B cell (primary cell): ENCODE data around the gene PTPRM. TPM values are rescaled to one million over a fixed set of nuclear protein-coding genes. Genes with fewer than 3 reads are reported as not detected.

Source experiments
- ATAC-seq: fragments of 200-7000 bp; cut with Tn5 transposase; one replicate; pipeline ENCODE4 v1.10.0; 2021; ENCODE audit warnings: low read depth, mild to moderate bottlenecking, moderate number of reproducible peaks, moderate library complexity
- CTCF ChIA-PET: fragments of 350-600 bp; sonication (Branson Sonifier 250); formaldehyde crosslinking; loops from one replicate; lab custom pipeline; 2021; ENCODE audit warnings: antibody characterized with exemption, inconsistent platforms; lab: Charles Lee
- POLR2A ChIA-PET: fragments of 350-600 bp; sonication (Branson Sonifier 250); formaldehyde crosslinking; loops from one replicate; lab custom pipeline; 2021; ENCODE audit warnings: antibody characterized with exemption; lab: Charles Lee
- DNase-seq: peaks from one replicate; pipeline ENCODE4 v3.0.0; 2013
- H2AFZ ChIP-seq: 2 replicates; pipeline ENCODE4 v1.6.1; 2012; ENCODE audit warnings: mild to moderate bottlenecking, low read depth, low read length; ENCODE audit not compliant: insufficient read depth, poor library complexity, severe bottlenecking
- H3K27ac ChIP-seq, 2 donors: 1 replicate in 1 of 2; 2 replicates in 1 of 2; pipeline ENCODE4 v1.5.1; 2012 to 2013; ENCODE audit warnings: low read length in 2 of 2, mild to moderate bottlenecking in 2 of 2, moderate library complexity in 1 of 2
- H3K27me3 ChIP-seq, 4 experiments: fragments of 200-600 bp in 1 of 4; sonication (generic) in 1 of 4; replicated peaks in 1 of 4; 1 replicate in 2 of 4; 2 replicates in 2 of 4; pipeline versions ENCODE4 v1.6.1 to v1.7.0; 2013 to 2016; ENCODE audit warnings: low read length in 3 of 4, mild to moderate bottlenecking in 2 of 4, mixed read lengths in 1 of 4, moderate library complexity in 1 of 4; ENCODE audit not compliant: insufficient read depth in 4 of 4, control insufficient read depth in 3 of 4; ENCODE audit errors: control extremely low read depth in 1 of 4
- H3K36me3 ChIP-seq, 2 experiments: replicated peaks in 1 of 2; 1 replicate in 1 of 2; 2 replicates in 1 of 2; pipeline versions ENCODE4 v1.6.1 to v1.7.1; 2013; ENCODE audit warnings: low read length in 1 of 2; ENCODE audit not compliant: insufficient read depth in 2 of 2, control insufficient read depth in 1 of 2; ENCODE audit errors: control extremely low read depth in 1 of 2, extremely low read depth in 1 of 2
- H3K4me1 ChIP-seq, 2 donors: fragments of 200-600 bp in 1 of 2; sonication (generic) in 1 of 2; 1 replicate in 1 of 2; 2 replicates in 1 of 2; pipeline versions ENCODE4 v1.5.1 to v1.6.1; 2013 to 2017; ENCODE audit warnings: low read length in 2 of 2; ENCODE audit not compliant: control insufficient read depth in 2 of 2, insufficient read depth in 2 of 2
- H3K4me2 ChIP-seq: replicated peaks from 2 replicates; pipeline ENCODE3; 2012; ENCODE audit warnings: mild to moderate bottlenecking, low read depth, low read length; ENCODE audit not compliant: poor library complexity, severe bottlenecking
- H3K4me3 ChIP-seq, 5 experiments: fragments of 200-600 bp in 1 of 5; sonication (generic) in 1 of 5; 1 replicate in 3 of 5; 2 replicates in 2 of 5; pipeline versions ENCODE4 v1.5.1 to v1.7.0; 2011 to 2016; ENCODE audit warnings: low read length in 4 of 5, mild to moderate bottlenecking in 4 of 5, low read depth in 2 of 5, control low read depth in 1 of 5, moderate library complexity in 1 of 5; ENCODE audit not compliant: insufficient read depth in 1 of 5; ENCODE audit errors: control extremely low read depth in 1 of 5, extremely low read depth in 1 of 5
- H3K79me2 ChIP-seq: fragments of 200-600 bp; sonication (generic); one replicate; pipeline ENCODE4 v1.6.0; 2016; ENCODE audit warnings: low read length; ENCODE audit not compliant: control insufficient read depth, insufficient read depth
- H3K9ac ChIP-seq: fragments of 200-600 bp; sonication (generic); 2 replicates; pipeline ENCODE4 v1.6.1; 2017; ENCODE audit warnings: mild to moderate bottlenecking, low read length, moderate library complexity
- H3K9me3 ChIP-seq, 3 donors: one replicate each; pipeline versions ENCODE4 v1.6.1 to v1.7.1; 2013; ENCODE audit warnings: low read length in 2 of 3; ENCODE audit not compliant: control insufficient read depth in 2 of 3, insufficient read depth in 1 of 3; ENCODE audit errors: control extremely low read depth in 1 of 3
- H4K20me1 ChIP-seq: 2 replicates; pipeline ENCODE4 v1.6.0; 2012; ENCODE audit warnings: mild to moderate bottlenecking, low read length; ENCODE audit not compliant: insufficient read depth, control insufficient read depth, poor library complexity, severe bottlenecking
- H3K27ac Mint-ChIP-seq: one replicate; pipeline ENCODE4 v1.8.0; 2021; ENCODE audit warnings: mixed read lengths
- H3K27me3 Mint-ChIP-seq: one replicate; pipeline ENCODE4 v1.8.0; 2021; ENCODE audit warnings: mixed read lengths
- H3K4me1 Mint-ChIP-seq: one replicate; pipeline ENCODE4 v1.8.0; 2021; ENCODE audit warnings: mixed read lengths
- H3K4me3 Mint-ChIP-seq: one replicate; pipeline ENCODE4 v1.8.0; 2021; ENCODE audit warnings: mixed read lengths
- H3K9me3 Mint-ChIP-seq: one replicate; pipeline ENCODE4 v1.8.0; 2022; ENCODE audit warnings: mixed read lengths; ENCODE audit not compliant: insufficient read depth
- CTCF ChIP-seq: fragments of 200-600 bp; IDR thresholded peaks from one replicate; pipeline ENCODE4 v1.8.0; 2022; ENCODE audit warnings: antibody characterized with exemption, mild to moderate bottlenecking
- EZH2 ChIP-seq: IDR thresholded peaks from 2 replicates; pipeline ENCODE4 v1.6.1; 2012; ENCODE audit warnings: borderline replicate concordance, low read depth, mild to moderate bottlenecking, moderate library complexity, low read length; ENCODE audit not compliant: insufficient read depth, poor library complexity, severe bottlenecking
- WGBS: methylation state at CpG from one replicate; pipeline ENCODE4 v1.1.5; 2013; ENCODE audit warnings: missing lambda C conversion rate; ENCODE audit not compliant: insufficient coverage; 5-methylcytosine and 5-hydroxymethylcytosine counted together
- intact Hi-C: fragments of 100-400 bp; cut with micrococcal nuclease; formaldehyde crosslinking; loops from one replicate; pipeline ENCODE4 v1.10.0; 2022
- polyA plus RNA-seq: library from polyadenylated mRNA; depleted of rRNA; stranded (reverse); fragments of >200 nt; gene quantifications from 2 replicates; pipeline ENCODE4 v1.2.3, GENCODE V29; 2012
- total RNA-seq, 2 donors: library from RNA; stranded (reverse); fragments of 120-200 nt in 1 of 2; gene quantifications; 1 replicate in 1 of 2; 2 replicates in 1 of 2; pipeline versions ENCODE4 v1.2.3 to v1.2.4, GENCODE V29; 2013 to 2022

Gene PTPRM
- total and polyA plus RNA-seq, 2 donors (not counting 1 experiment from before 2014, with no cell fraction given) = 0.20 to 0.89 TPM

DNA sequence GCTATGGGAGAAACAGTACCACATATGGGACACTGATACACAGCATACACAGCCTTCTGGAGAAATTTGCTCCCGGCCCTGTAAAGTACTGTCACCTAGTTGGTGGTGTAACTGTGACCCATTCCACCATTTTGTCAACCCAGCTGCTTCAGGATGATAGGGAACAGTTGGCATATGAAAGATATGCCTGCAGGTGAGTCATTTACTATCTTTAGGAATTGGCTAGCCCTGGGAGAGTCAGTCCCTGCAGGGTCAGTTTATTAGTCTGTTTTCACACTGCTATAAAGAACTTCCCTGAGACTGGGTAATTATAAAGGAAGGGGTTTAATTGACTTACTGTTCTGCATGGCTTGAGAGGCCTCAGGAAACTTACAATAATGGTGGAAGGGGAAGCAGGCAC is 30.0 kb upstream of the PTPRM start:
- ATAC-seq (no peak), DNase-seq (no peak)
- Histone ChIP-seq H3K4me3 (no peak overlapping the region), H3K9ac (no peak overlapping the region), H2AFZ (no peak overlapping the region), H3K27ac (no peak overlapping the region), H3K4me1 (no peaks in the 10 kb centered on the region), H3K27me3 (no peaks in the 10 kb centered on the region), H3K4me2 (no peak overlapping the region), H3K79me2 (no peaks in the 10 kb centered on the region), H4K20me1 (no peaks in the 10 kb centered on the region), H3K36me3 (no peaks in the 10 kb centered on the region), H3K9me3 (peaks cover 0 to 2% (median 0%) of the 10 kb centered on the region in 3 donors)
- intact Hi-C loops = no loop called here
- ChIA-PET POLR2A (no interaction called here), CTCF (no interaction called here)
- no peaks in the 10 kb centered on the region for H3K27me3 Mint-ChIP-seq
- WGBS = no CpG with 5 or more reads among the region's 1 CpG
- H3K9me3 Mint-ChIP-seq = no peaks in the 10 kb centered on the region
- H3K4me3 Mint-ChIP-seq = no peak overlapping the region
- H3K27ac Mint-ChIP-seq = no peak overlapping the region
- TF ChIP-seq EZH2 (no peak), CTCF (no peak)
- no peaks in the 10 kb centered on the region for H3K4me1 Mint-ChIP-seq

DNA sequence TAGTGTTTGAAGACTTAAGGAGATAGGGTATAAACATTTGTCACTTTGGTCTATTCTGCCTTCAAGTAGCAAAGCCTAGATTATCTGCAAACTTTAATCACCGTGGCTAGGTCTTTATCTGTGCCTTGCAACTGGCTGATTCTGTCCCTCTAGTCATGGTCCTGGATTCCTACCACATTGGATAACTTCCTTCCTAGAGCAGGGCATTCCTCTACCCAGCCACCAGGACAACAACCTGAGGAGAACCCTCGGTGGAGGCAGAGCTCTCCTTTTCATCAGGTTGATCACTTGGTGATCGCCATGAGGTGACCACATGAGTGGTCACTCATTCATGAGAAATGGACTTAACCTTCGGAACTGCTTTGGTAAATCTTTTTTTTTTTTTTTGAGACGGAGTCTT is 25.3 kb upstream of the PTPRM start:
- no peaks in the 10 kb centered on the region for H4K20me1 ChIP-seq
- no peak for DNase-seq
- H3K79me2 ChIP-seq = no peaks in the 10 kb centered on the region
- H3K36me3 ChIP-seq = no peaks in the 10 kb centered on the region
- H3K4me3 ChIP-seq = no peak overlapping the region
- TF ChIP-seq EZH2 (no peak), CTCF (no peak)
- H3K27me3 Mint-ChIP-seq = no peaks in the 10 kb centered on the region
- H3K9me3 Mint-ChIP-seq = no peaks in the 10 kb centered on the region
- ATAC-seq = no peak
- ChIA-PET CTCF (no interaction called here), POLR2A (no interaction called here)
- H3K27me3 ChIP-seq = no peaks in the 10 kb centered on the region
- no peak overlapping the region for H3K27ac ChIP-seq
- no peak overlapping the region for H3K4me3 Mint-ChIP-seq
- H2AFZ ChIP-seq = no peak overlapping the region
- 58% methylated on average over 4 of the region's 5 CpGs for WGBS
- H3K9ac ChIP-seq = no peak overlapping the region
- no peaks in the 10 kb centered on the region for H3K9me3 ChIP-seq
- H3K27ac Mint-ChIP-seq = no peak overlapping the region
- intact Hi-C loops = no loop called here
- H3K4me2 ChIP-seq = no peak overlapping the region
- no peaks in the 10 kb centered on the region for H3K4me1 Mint-ChIP-seq
- H3K4me1 ChIP-seq = no peaks in the 10 kb centered on the region
